ENCODE measurements around the gene COL1A2. TPM values are rescaled to one million over a fixed set of nuclear protein-coding genes. Genes with fewer than 3 reads are reported as not detected.

The COL1A2 gene
- total and polyA plus RNA-seq, 2 donors (not counting 1 experiment from before 2014, with no cell fraction given), result 0.46 to 0.47 TPM

DNA sequence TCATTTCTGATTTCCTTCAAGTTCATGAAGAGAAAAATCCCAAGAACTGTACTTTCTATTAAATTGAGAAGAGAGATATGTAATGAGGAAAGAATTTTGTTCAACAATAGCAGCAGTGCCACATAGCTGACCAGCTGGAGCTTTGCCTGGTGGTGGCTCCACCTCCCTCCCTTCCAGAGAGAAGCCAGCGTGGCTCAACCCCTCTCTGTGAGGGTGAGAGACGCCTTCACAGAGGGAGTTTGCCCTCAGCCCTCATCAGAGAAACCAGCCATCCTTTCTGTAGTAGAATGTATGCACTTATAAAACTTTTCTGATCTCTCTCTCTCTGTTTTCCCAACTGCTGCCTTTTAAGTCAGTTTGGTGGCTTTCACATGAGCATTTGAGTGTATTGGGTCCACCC, 20.5 kb upstream of the COL1A2 start:
- no peak overlapping the region for H3K4me3 Mint-ChIP-seq
- H3K9me3 Mint-ChIP-seq (ENCODE audit: insufficient read depth), result no peaks in the 10 kb centered on the region
- H3K4me1 Mint-ChIP-seq, result no peaks in the 10 kb centered on the region
- H3K27ac Mint-ChIP-seq, result no peak overlapping the region
- ChIA-PET POLR2A (no interaction called here), CTCF (no interaction called here)
- no CpG with 5 or more reads among the region's 2 CpGs for WGBS (ENCODE audit: insufficient coverage)
- peaks cover 14% of the 10 kb centered on the region for H3K27me3 Mint-ChIP-seq
- H3K4me1 ChIP-seq (ENCODE audit: control insufficient read depth in 2 of 2, insufficient read depth in 2 of 2, low read length in 2 of 2), result no peaks in the 10 kb centered on the region
- no peak overlapping the region for H3K4me2 ChIP-seq (replicated peaks; ENCODE audit: low read depth, low read length, poor library complexity, severe bottlenecking)
- H3K36me3 ChIP-seq (replicated peaks in 1 of 2; ENCODE audit: control extremely low read depth in 1 of 2, control insufficient read depth in 1 of 2, extremely low read depth in 1 of 2, insufficient read depth in 2 of 2, low read length in 1 of 2), result no peaks in the 10 kb centered on the region
- ATAC-seq (ENCODE audit: low read depth), result no peak
- H3K79me2 ChIP-seq (ENCODE audit: control insufficient read depth, insufficient read depth, low read length), result no peaks in the 10 kb centered on the region
- H2AFZ ChIP-seq (ENCODE audit: insufficient read depth, low read depth, low read length, poor library complexity, severe bottlenecking), result no peak overlapping the region
- TF ChIP-seq, protein P1, sequence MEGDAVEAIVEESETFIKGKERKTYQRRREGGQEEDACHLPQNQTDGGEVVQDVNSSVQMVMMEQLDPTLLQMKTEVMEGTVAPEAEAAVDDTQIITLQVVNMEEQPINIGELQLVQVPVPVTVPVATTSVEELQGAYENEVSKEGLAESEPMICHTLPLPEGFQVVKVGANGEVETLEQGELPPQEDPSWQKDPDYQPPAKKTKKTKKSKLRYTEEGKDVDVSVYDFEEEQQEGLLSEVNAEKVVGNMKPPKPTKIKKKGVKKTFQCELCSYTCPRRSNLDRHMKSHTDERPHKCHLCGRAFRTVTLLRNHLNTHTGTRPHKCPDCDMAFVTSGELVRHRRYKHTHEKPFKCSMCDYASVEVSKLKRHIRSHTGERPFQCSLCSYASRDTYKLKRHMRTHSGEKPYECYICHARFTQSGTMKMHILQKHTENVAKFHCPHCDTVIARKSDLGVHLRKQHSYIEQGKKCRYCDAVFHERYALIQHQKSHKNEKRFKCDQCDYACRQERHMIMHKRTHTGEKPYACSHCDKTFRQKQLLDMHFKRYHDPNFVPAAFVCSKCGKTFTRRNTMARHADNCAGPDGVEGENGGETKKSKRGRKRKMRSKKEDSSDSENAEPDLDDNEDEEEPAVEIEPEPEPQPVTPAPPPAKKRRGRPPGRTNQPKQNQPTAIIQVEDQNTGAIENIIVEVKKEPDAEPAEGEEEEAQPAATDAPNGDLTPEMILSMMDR (IDR thresholded peaks at IDR 0.05), result no peak
- TF ChIP-seq EZH2 (IDR thresholded peaks at IDR 0.05; ENCODE audit: borderline replicate concordance, insufficient read depth, low read depth, low read length, poor library complexity, severe bottlenecking), result no peak
- no peak overlapping the region for H3K27ac ChIP-seq (ENCODE audit: low read length in 2 of 2)
- intact Hi-C loops (cut with micrococcal nuclease), result no loop called here
- no peak overlapping the region for H3K4me3 ChIP-seq (ENCODE audit: control extremely low read depth in 1 of 5, extremely low read depth in 1 of 5, insufficient read depth in 1 of 5, low read depth in 2 of 5, low read length in 4 of 5)
- no peaks in the 10 kb centered on the region for H3K9me3 ChIP-seq (ENCODE audit: control extremely low read depth in 1 of 3, control insufficient read depth in 2 of 3, insufficient read depth in 1 of 3, low read length in 2 of 3)
- DNase-seq, result no peak
- H4K20me1 ChIP-seq (ENCODE audit: control insufficient read depth, insufficient read depth, low read length, poor library complexity, severe bottlenecking), result no peaks in the 10 kb centered on the region
- H3K27me3 ChIP-seq (replicated peaks in 1 of 4; ENCODE audit: control extremely low read depth in 1 of 4, control insufficient read depth in 3 of 4, insufficient read depth in 4 of 4, low read length in 3 of 4), result no peaks in the 10 kb centered on the region
- H3K9ac ChIP-seq (ENCODE audit: low read length), result no peak overlapping the region

DNA sequence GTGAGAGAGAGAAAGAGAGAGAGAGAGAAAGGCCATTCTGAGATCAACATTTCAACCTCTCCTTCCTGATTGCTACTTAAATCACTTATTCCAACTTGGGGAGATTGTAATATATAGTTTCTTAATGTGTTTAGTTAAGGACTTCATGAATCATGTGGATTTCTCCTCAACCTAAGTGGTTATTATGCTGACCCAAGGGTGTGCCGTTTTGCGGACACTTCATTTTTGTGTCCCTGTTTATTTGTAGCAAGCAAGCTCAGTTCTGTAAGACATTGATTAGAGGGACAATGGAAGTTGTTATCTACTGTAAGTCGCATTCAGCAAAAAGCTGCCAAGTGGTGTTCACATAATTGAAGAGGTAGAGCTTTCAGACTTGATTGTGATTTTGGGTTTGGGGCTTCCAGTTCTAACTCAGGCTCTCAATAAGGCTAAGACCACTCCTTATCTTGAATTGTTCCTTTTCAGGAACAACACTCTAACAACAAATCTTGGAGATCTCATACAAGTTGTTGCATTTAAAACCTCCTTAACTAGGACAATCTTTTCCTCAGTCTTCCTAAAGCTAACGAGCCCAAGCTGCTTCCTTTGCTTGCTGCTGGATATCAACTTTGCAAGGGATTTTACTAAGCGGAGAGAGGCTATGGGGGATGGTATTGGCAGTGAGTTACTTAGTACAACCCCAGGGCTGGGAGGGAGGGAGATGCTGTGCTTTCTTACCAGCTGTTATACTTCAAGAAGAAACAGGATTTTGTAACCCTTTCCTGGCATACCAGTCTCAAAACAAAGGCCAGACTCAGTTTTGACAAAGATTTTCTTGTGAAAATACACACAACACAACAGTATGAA, 19.8 kb upstream of the COL1A2 start:
- Histone ChIP-seq H3K9ac (ENCODE audit: low read length) (no peak overlapping the region), H3K4me1 (ENCODE audit: control insufficient read depth in 2 of 2, insufficient read depth in 2 of 2, low read length in 2 of 2) (no peaks in the 10 kb centered on the region), H3K27me3 (replicated peaks in 1 of 4; ENCODE audit: control extremely low read depth in 1 of 4, control insufficient read depth in 3 of 4, insufficient read depth in 4 of 4, low read length in 3 of 4) (no peaks in the 10 kb centered on the region), H4K20me1 (ENCODE audit: control insufficient read depth, insufficient read depth, low read length, poor library complexity, severe bottlenecking) (no peaks in the 10 kb centered on the region), H3K79me2 (ENCODE audit: control insufficient read depth, insufficient read depth, low read length) (no peaks in the 10 kb centered on the region), H3K27ac (ENCODE audit: low read length in 2 of 2) (no peak overlapping the region), H3K4me3 (ENCODE audit: control extremely low read depth in 1 of 5, extremely low read depth in 1 of 5, insufficient read depth in 1 of 5, low read depth in 2 of 5, low read length in 4 of 5) (no peak overlapping the region), H3K4me2 (replicated peaks; ENCODE audit: low read depth, low read length, poor library complexity, severe bottlenecking) (no peak overlapping the region), H3K36me3 (replicated peaks in 1 of 2; ENCODE audit: control extremely low read depth in 1 of 2, control insufficient read depth in 1 of 2, extremely low read depth in 1 of 2, insufficient read depth in 2 of 2, low read length in 1 of 2) (no peaks in the 10 kb centered on the region), H3K9me3 (ENCODE audit: control extremely low read depth in 1 of 3, control insufficient read depth in 2 of 3, insufficient read depth in 1 of 3, low read length in 2 of 3) (no peaks in the 10 kb centered on the region), H2AFZ (ENCODE audit: insufficient read depth, low read depth, low read length, poor library complexity, severe bottlenecking) (no peak overlapping the region)
- Mint-ChIP-seq H3K4me3 (no peak overlapping the region), H3K27me3 (peaks cover 14% of the 10 kb centered on the region), H3K4me1 (no peaks in the 10 kb centered on the region), H3K9me3 (ENCODE audit: insufficient read depth) (no peaks in the 10 kb centered on the region), H3K27ac (no peak overlapping the region)
- DNase-seq (no peak), ATAC-seq (ENCODE audit: low read depth) (no peak)
- TF ChIP-seq, protein P1 (IDR thresholded peaks at IDR 0.05), result no peak
- TF ChIP-seq EZH2 (IDR thresholded peaks at IDR 0.05; ENCODE audit: borderline replicate concordance, insufficient read depth, low read depth, low read length, poor library complexity, severe bottlenecking), result no peak
- intact Hi-C loops (cut with micrococcal nuclease), result no loop called here
- ChIA-PET POLR2A (no interaction called here), CTCF (no interaction called here)
- 94% methylated on average over 3 of the region's 5 CpGs for WGBS (ENCODE audit: insufficient coverage)
